Muscle of leg (tissue), 11 donors: ENCODE data around the gene MEX3A. TPM values are rescaled to one million over a fixed set of nuclear protein-coding genes. Genes with fewer than 3 reads are reported as not detected.
"Not testable (repeated sequence)": the region's sequence is repeated elsewhere in the genome, so short reads cannot be mapped to it uniquely, and the experiment has no call there.

ENCODE experiments used
- DNase-seq: peaks from one replicate; pipeline ENCODE4 v3.0.0; 2013
- H3K27ac ChIP-seq: one replicate; pipeline ENCODE4 v1.5.1; 2013; ENCODE audit warnings: mild to moderate bottlenecking, low read length, control low read depth
- H3K27me3 ChIP-seq: one replicate; pipeline ENCODE4 v1.6.1; 2013; ENCODE audit warnings: low read length; ENCODE audit not compliant: control insufficient read depth, insufficient read depth
- H3K36me3 ChIP-seq: one replicate; pipeline ENCODE4 v1.6.1; 2013; ENCODE audit warnings: low read length; ENCODE audit not compliant: control insufficient read depth, insufficient read depth
- H3K4me1 ChIP-seq: one replicate; pipeline ENCODE4 v1.6.1; 2013; ENCODE audit warnings: low read length; ENCODE audit not compliant: control insufficient read depth, insufficient read depth
- H3K4me3 ChIP-seq: one replicate; pipeline ENCODE4 v1.5.1; 2013; ENCODE audit warnings: low read length, control low read depth
- H3K9me3 ChIP-seq: replicated peaks from 2 replicates; pipeline ENCODE4 v1.6.1; 2013; ENCODE audit warnings: low read depth, low read length; ENCODE audit not compliant: control insufficient read depth
- WGBS: methylation state at CpG from one replicate; pipeline ENCODE4 v1.1.5; 2013; ENCODE audit warnings: missing lambda C conversion rate; ENCODE audit not compliant: insufficient coverage; 5-methylcytosine and 5-hydroxymethylcytosine counted together
- polyA plus RNA-seq, 8 donors: library from polyadenylated mRNA; unstranded; fragments of 120-200 nt; gene quantifications; one replicate each; pipeline versions ENCODE4 v1.2.1 to v1.2.3, GENCODE V29; 2013; ENCODE audit warnings: inconsistent platforms in 1 of 8, low replicate concordance in 1 of 8; ENCODE audit not compliant: insufficient read length in 8 of 8, insufficient read depth in 1 of 8
- total RNA-seq: library from RNA; stranded (reverse); fragments of 120-200 nt; gene quantifications from one replicate; pipeline ENCODE4 v1.2.4, GENCODE V29; 2013

The MEX3A gene
- total and polyA plus RNA-seq, 9 donors, result 9.4 to 32.4 (median 25.5) TPM

GRCh38 chr1:156126043-156126629 lies 43.9 kb upstream of the MEX3A start:
- Histone ChIP-seq H3K27me3 (no peaks in the 10 kb centered on the region), H3K4me1 (peaks cover 96% of the 10 kb centered on the region), H3K36me3 (peaks cover 25% of the 10 kb centered on the region), H3K27ac (peak overlapping the region; percentile 98), H3K4me3 (peak overlapping the region; percentile 5), H3K9me3 (no peaks in the 10 kb centered on the region)
- WGBS, result 7% methylated on average over 8 of the region's 11 CpGs
- peak; percentile 96 for DNase-seq

DNA sequence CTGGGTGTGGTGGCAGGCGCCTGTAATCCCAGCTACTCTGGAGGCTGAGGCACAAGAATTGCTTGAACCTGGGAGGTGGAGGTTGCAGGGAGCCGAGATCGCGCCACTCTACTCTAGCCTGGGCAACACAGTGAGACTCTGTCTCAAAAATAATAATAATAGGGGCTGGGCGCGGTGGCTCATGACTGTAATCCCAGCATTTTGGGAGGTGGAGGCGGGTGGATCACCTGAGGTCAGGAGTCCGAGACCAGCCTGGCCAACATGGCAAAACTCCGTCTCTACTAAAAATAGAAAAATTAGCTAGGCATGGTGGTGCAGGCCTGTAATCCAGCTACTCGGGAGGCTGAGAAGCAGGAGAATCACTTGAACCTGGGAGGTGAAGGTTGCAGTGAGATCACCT lies 43.3 kb upstream of the MEX3A start:
- not testable (repeated sequence) for H3K9me3 ChIP-seq, DNase-seq, H3K27me3 ChIP-seq, H3K4me3 ChIP-seq
- H3K36me3 ChIP-seq, result peaks cover 25% of the 10 kb centered on the region
- H3K4me1 ChIP-seq, result peaks cover 99% of the 10 kb centered on the region
- 50% methylated on average over 1 of the region's 10 CpGs for WGBS
- peak overlapping the region; percentile 98 for H3K27ac ChIP-seq

DNA sequence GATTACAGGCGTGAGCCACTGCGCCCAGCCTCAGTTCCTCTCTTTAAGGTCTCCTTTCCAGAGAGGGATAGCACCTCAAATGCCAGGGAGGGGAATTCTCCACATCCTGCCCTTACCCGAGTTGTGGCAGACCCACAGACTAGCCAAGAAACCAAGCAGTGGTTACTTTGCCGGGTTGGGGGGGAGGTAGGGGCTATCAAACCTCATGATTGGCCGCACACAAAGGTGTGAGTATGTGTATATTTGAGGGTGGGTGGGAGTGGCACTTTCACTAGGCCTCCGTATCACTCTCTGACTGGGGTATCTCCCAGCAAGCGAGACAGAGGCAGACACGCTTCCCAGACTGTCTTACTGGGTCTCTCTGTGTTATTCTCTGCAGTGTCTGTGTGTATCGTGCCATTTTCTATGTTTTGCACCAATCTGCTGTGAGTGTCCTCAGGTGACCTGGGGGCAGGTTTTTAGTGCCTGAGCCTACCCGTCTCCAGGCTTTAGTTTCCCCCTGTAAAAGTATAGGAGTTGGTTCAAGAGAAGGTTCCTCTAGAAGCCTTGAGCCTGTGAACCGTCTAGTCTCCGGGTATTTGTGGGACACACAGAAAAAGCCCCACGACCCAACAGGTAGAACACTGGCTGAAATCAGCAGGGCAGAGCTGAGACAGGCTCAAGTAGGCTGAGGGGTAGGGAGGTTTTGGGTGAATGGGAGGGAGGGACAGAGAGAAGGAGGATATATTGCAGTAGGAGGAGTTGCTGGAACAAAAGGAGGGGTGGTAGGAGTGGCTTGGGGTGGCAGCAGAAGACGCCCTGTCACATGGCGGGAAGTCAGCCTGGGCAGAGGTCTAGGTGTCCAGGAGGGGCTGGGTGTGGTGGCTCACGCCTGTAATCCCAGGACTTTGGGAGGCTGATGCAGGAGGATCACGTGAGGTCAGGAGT lies 42.6 kb upstream of the MEX3A start:
- Histone ChIP-seq H3K36me3 (peaks cover 27% of the 10 kb centered on the region), H3K9me3 (no peaks in the 10 kb centered on the region), H3K4me1 (peaks cover 99% of the 10 kb centered on the region), H3K27ac (peak overlapping the region; percentile 98), H3K27me3 (no peaks in the 10 kb centered on the region), H3K4me3 (no peak overlapping the region)
- no peak for DNase-seq
- WGBS, result 70% methylated on average over 12 of the region's 17 CpGs

DNA sequence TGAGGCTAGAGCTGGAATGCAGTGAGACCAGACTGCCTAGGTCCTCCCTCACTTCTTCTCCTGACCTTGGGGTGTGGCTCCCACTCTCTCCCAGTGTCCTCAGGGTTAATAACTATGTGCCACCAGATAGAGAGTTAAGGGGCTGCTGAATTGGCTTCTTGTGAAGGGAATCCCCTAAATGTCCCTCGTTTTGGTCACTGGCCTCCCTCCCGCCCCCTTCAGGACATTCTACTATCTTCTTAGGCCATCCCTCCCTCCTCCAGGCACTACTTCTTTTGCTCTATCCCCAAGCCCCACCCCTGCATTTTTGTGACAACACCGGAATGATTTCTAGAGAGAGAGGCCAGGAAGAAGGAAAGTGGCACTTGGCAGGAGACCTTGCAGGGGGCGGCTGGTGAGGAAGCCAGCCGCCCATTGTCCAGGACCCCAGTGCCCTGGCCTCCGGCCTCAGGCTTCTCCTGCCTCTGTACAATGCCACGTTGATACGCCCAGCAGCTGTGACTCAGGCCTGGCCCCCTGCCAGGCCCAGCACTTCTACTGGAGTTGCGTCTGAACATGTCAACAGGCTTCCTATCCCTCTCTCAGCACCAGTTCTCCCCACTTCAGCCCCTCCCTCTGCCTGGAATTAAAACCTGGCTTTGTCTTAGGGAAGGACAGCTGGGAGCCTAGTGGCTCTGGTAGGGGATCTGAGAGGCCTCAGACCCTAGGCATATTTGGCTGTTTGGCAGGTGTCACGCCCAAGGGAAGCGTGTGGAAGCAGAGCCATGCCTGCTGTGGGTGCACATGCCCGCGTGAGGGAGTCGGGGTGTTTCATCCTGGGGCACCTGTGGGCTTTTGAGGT lies 41.3 kb upstream of the MEX3A start:
- Histone ChIP-seq H3K4me1 (peaks cover 98% of the 10 kb centered on the region), H3K4me3 (peak overlapping the region; percentile 28), H3K27ac (peak overlapping the region; percentile 99), H3K9me3 (no peaks in the 10 kb centered on the region), H3K27me3 (no peaks in the 10 kb centered on the region), H3K36me3 (peaks cover 33% of the 10 kb centered on the region)
- 2% methylated on average over 9 of the region's 14 CpGs for WGBS
- DNase-seq, result peak; percentile 99

GRCh38 chr1:156122519-156123355 lies 40.5 kb upstream of the MEX3A start:
- Histone ChIP-seq H3K36me3 (peaks cover 38% of the 10 kb centered on the region), H3K27ac (peak overlapping the region; percentile 99), H3K4me1 (peaks cover 98% of the 10 kb centered on the region), H3K4me3 (peak overlapping the region; percentile 28), H3K27me3 (no peaks in the 10 kb centered on the region), H3K9me3 (no peaks in the 10 kb centered on the region)
- peak; percentile 90 for DNase-seq
- 29% methylated on average over 6 of the region's 14 CpGs for WGBS

GRCh38 chr1:156122086-156122485 lies 39.8 kb upstream of the MEX3A start:
- no peak for DNase-seq
- Histone ChIP-seq H3K4me1 (peaks cover 98% of the 10 kb centered on the region), H3K27me3 (no peaks in the 10 kb centered on the region), H3K4me3 (peak overlapping the region; percentile 28), H3K9me3 (no peaks in the 10 kb centered on the region), H3K36me3 (peaks cover 38% of the 10 kb centered on the region), H3K27ac (peak overlapping the region; percentile 99)
- WGBS, result no CpG with 5 or more reads among the region's 4 CpGs

GRCh38 chr1:156121457-156121856 lies 39.2 kb upstream of the MEX3A start:
- WGBS, result 56% methylated on average over 2 of the region's 4 CpGs
- H3K4me1 ChIP-seq, result peaks cover 97% of the 10 kb centered on the region
- no peaks in the 10 kb centered on the region for H3K9me3 ChIP-seq
- no peaks in the 10 kb centered on the region for H3K27me3 ChIP-seq
- H3K36me3 ChIP-seq, result peaks cover 33% of the 10 kb centered on the region
- no peak overlapping the region for H3K4me3 ChIP-seq
- DNase-seq, result peak; percentile 80
- H3K27ac ChIP-seq, result peak overlapping the region; percentile 99

DNA sequence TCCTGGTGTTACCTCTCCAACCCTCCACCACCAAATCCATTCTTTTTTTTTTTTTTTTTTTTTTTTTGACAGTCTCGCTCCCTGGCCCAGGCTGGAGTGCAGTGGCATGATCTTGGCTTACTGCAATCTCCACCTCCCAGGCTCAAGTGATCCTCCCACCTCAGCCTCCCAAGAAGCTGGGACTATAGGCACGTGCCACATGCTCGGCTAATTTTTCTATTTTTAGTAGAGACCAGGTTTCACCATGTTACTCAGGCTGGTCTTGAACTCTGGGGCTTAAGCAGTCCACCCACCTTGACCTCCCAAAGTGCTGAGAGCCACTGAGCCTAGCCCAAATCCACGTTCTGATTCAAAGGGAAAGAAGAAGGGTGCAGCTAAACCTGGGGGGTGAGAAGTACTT lies 38.7 kb upstream of the MEX3A start:
- WGBS, result no CpG with 5 or more reads among the region's 4 CpGs
- peak overlapping the region; percentile 99 for H3K27ac ChIP-seq
- H3K36me3 ChIP-seq, result peaks cover 34% of the 10 kb centered on the region
- H3K4me1 ChIP-seq, result peaks cover 95% of the 10 kb centered on the region
- H3K4me3 ChIP-seq, DNase-seq, H3K27me3 ChIP-seq, H3K9me3 ChIP-seq: not testable (repeated sequence)

DNA sequence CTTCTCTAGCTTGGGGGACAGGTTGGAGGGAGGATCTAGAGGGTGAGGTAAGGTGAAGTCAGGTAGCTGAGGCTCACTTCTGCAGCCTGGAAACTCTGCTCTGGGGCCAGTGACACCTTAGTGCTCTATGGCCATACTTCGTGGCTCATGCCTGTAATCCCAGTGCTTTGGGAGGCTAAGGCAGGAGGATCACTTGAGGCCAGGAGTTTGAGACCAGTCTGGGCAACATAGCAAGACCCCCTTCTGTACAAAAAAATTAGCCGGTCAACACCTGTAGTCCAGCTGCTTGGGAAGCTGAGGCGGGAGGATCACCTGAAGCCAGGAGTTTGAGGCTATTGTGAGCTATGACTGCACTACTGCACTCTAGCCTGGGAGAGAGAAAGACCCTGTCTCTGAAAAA lies 38.1 kb upstream of the MEX3A start:
- no peak for DNase-seq
- 43% methylated on average over 1 of the region's 3 CpGs for WGBS
- H3K36me3 ChIP-seq, result peaks cover 34% of the 10 kb centered on the region

More for the DNA sequence above, 38.1 kb upstream of the MEX3A start:
- Histone ChIP-seq H3K9me3 (no peaks in the 10 kb centered on the region), H3K4me3 (no peak overlapping the region), H3K27ac (peak overlapping the region; percentile 99), H3K4me1 (peaks cover 88% of the 10 kb centered on the region), H3K27me3 (no peaks in the 10 kb centered on the region)
